ENCODE data around the gene DIP2B. TPM values are rescaled to one million over a fixed set of nuclear protein-coding genes. Genes with fewer than 3 reads are reported as not detected.

The DIP2B gene
- polyA plus RNA-seq, 1 donor from 2014 or later, result 44.0 TPM

GRCh38 chr12:50778663-50779590 lies 274.1 kb downstream of the DIP2B start:
- no peak overlapping the region for H3K4me2 ChIP-seq (ENCODE audit: low read length)
- no peaks in the 10 kb centered on the region for H3K9me2 ChIP-seq (ENCODE audit: insufficient read depth, low read length)
- no peaks in the 10 kb centered on the region for H3F3A ChIP-seq (ENCODE audit: insufficient read depth, low read length, poor library complexity, severe bottlenecking)
- TF ChIP-seq, protein P1, sequence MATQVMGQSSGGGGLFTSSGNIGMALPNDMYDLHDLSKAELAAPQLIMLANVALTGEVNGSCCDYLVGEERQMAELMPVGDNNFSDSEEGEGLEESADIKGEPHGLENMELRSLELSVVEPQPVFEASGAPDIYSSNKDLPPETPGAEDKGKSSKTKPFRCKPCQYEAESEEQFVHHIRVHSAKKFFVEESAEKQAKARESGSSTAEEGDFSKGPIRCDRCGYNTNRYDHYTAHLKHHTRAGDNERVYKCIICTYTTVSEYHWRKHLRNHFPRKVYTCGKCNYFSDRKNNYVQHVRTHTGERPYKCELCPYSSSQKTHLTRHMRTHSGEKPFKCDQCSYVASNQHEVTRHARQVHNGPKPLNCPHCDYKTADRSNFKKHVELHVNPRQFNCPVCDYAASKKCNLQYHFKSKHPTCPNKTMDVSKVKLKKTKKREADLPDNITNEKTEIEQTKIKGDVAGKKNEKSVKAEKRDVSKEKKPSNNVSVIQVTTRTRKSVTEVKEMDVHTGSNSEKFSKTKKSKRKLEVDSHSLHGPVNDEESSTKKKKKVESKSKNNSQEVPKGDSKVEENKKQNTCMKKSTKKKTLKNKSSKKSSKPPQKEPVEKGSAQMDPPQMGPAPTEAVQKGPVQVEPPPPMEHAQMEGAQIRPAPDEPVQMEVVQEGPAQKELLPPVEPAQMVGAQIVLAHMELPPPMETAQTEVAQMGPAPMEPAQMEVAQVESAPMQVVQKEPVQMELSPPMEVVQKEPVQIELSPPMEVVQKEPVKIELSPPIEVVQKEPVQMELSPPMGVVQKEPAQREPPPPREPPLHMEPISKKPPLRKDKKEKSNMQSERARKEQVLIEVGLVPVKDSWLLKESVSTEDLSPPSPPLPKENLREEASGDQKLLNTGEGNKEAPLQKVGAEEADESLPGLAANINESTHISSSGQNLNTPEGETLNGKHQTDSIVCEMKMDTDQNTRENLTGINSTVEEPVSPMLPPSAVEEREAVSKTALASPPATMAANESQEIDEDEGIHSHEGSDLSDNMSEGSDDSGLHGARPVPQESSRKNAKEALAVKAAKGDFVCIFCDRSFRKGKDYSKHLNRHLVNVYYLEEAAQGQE (IDR thresholded peaks at IDR 0.05; ENCODE audit: borderline replicate concordance), result no peak
- TF ChIP-seq CTCF (IDR thresholded peaks at IDR 0.05; ENCODE audit: poor library complexity, severe bottlenecking), result no peak
- TF ChIP-seq MXI1 (conservative IDR thresholded peaks at IDR 0.05; ENCODE audit: poor library complexity, severe bottlenecking), result no peak
- TF ChIP-seq TAF1 (IDR thresholded peaks at IDR 0.05; ENCODE audit: low read depth), result no peak
- no peak for TF ChIP-seq POLR2AphosphoS5 (IDR thresholded peaks at IDR 0.05)
- TF ChIP-seq EZH2 (IDR thresholded peaks at IDR 0.05; ENCODE audit: borderline replicate concordance, insufficient read depth, low read length, poor library complexity, severe bottlenecking), result no peak
- TF ChIP-seq SMC3 (conservative IDR thresholded peaks at IDR 0.05; ENCODE audit: poor library complexity), result no peak
- no peak for TF ChIP-seq RAD21 (conservative IDR thresholded peaks at IDR 0.05)
- no peak for TF ChIP-seq EP300 (conservative IDR thresholded peaks at IDR 0.05; ENCODE audit: poor library complexity, severe bottlenecking)
- H3K4me3 ChIP-seq (ENCODE audit: low read length), result no peak overlapping the region
- no peaks in the 10 kb centered on the region for H3K27me3 ChIP-seq (ENCODE audit: insufficient read depth, low read depth, low read length)
- no peak overlapping the region for H2AFZ ChIP-seq (ENCODE audit: low read depth, low read length)
- no peaks in the 10 kb centered on the region for H3K36me3 ChIP-seq (ENCODE audit: insufficient read depth, low read length)
- no peaks in the 10 kb centered on the region for H4K20me1 ChIP-seq (ENCODE audit: insufficient read depth)
- H3K9ac ChIP-seq (ENCODE audit: low read length), result no peak overlapping the region
- H3K27ac ChIP-seq (ENCODE audit: low read length), result no peak overlapping the region
- H3K9me3 ChIP-seq (ENCODE audit: low read length), result no peaks in the 10 kb centered on the region
- H3K79me2 ChIP-seq (replicated peaks; ENCODE audit: insufficient read depth, low read length), result peaks cover 3% of the 10 kb centered on the region

- H3K27me3 ChIP-seq (ENCODE audit: insufficient read depth, low read depth, low read length), result no peaks in the 10 kb centered on the region
- no peaks in the 10 kb centered on the region for H3K36me3 ChIP-seq (ENCODE audit: insufficient read depth, low read length)
- H3K9me2 ChIP-seq (ENCODE audit: insufficient read depth, low read length), result no peaks in the 10 kb centered on the region
- no peak overlapping the region for H3K27ac ChIP-seq (ENCODE audit: low read length)
- no peaks in the 10 kb centered on the region for H3K9me3 ChIP-seq (ENCODE audit: low read length)
- no peaks in the 10 kb centered on the region for H3F3A ChIP-seq (ENCODE audit: insufficient read depth, low read length, poor library complexity, severe bottlenecking)
- H3K9ac ChIP-seq (ENCODE audit: low read length), result no peak overlapping the region
- TF ChIP-seq POLR2AphosphoS5 (IDR thresholded peaks at IDR 0.05), result no peak
- no peak for TF ChIP-seq EZH2 (IDR thresholded peaks at IDR 0.05; ENCODE audit: borderline replicate concordance, insufficient read depth, low read length, poor library complexity, severe bottlenecking)
- no peak for TF ChIP-seq RAD21 (conservative IDR thresholded peaks at IDR 0.05)
- TF ChIP-seq SMC3 (conservative IDR thresholded peaks at IDR 0.05; ENCODE audit: poor library complexity), result no peak
- TF ChIP-seq MXI1 (conservative IDR thresholded peaks at IDR 0.05; ENCODE audit: poor library complexity, severe bottlenecking), result no peak
- no peak for TF ChIP-seq CTCF (IDR thresholded peaks at IDR 0.05; ENCODE audit: poor library complexity, severe bottlenecking)
- TF ChIP-seq, protein P1 (IDR thresholded peaks at IDR 0.05; ENCODE audit: borderline replicate concordance), result no peak
- TF ChIP-seq TAF1 (IDR thresholded peaks at IDR 0.05; ENCODE audit: low read depth), result no peak
- TF ChIP-seq EP300 (conservative IDR thresholded peaks at IDR 0.05; ENCODE audit: poor library complexity, severe bottlenecking), result no peak
- no peaks in the 10 kb centered on the region for H3K79me2 ChIP-seq (replicated peaks; ENCODE audit: insufficient read depth, low read length)
- H2AFZ ChIP-seq (ENCODE audit: low read depth, low read length), result no peak overlapping the region
- H3K4me2 ChIP-seq (ENCODE audit: low read length), result no peak overlapping the region
- H4K20me1 ChIP-seq (ENCODE audit: insufficient read depth), result no peaks in the 10 kb centered on the region
- H3K4me3 ChIP-seq (ENCODE audit: low read length), result no peak overlapping the region
Measured at GRCh38 chr12:50780013-50780412, 275.2 kb downstream of the DIP2B start.

Data from neural cell (in vitro differentiated cells).